ENCODE results near the gene TUBD1.
"Not testable (repeated sequence)": the region's sequence is repeated elsewhere in the genome, so short reads cannot be mapped to it uniquely, and the experiment has no call there.

TUBD1 gene

GRCh38 chr17:59872351-59872750 is 20.4 kb downstream of the TUBD1 start:
- DNase-seq: no peak

- no peak for DNase-seq
Observed at GRCh38 chr17:59870482-59870881, 22.3 kb downstream of the TUBD1 start.

GRCh38 chr17:59869941-59870218 is 22.9 kb downstream of the TUBD1 start:
- DNase-seq: no peak

GRCh38 chr17:59863616-59864015 is 29.1 kb downstream of the TUBD1 start:
- DNase-seq: no peak

- DNase-seq: no peak
Observed at GRCh38 chr17:59859444-59860025, 33.2 kb downstream of the TUBD1 start.

GRCh38 chr17:59858932-59859331 is 33.8 kb downstream of the TUBD1 start:
- DNase-seq: no peak

GRCh38 chr17:59858167-59858816 is 34.5 kb downstream of the TUBD1 start:
- no peak for DNase-seq

GRCh38 chr17:59856859-59857794 is 35.6 kb downstream of the TUBD1 start:
- no peak for DNase-seq

GRCh38 chr17:59853919-59854729 is 38.6 kb downstream of the TUBD1 start:
- DNase-seq: not testable (repeated sequence)

- no peak for DNase-seq
Observed at GRCh38 chr17:59853168-59853918, 39.4 kb downstream of the TUBD1 start.

GRCh38 chr17:59852847-59853167 is 39.9 kb downstream of the TUBD1 start:
- DNase-seq: not testable (repeated sequence)

- DNase-seq: no peak
Observed at GRCh38 chr17:59851439-59852375, 41.0 kb downstream of the TUBD1 start.

GRCh38 chr17:59850311-59850710 is 42.4 kb downstream of the TUBD1 start:
- not testable (repeated sequence) for DNase-seq

GRCh38 chr17:59848778-59849177 is 44.0 kb downstream of the TUBD1 start:
- DNase-seq: no peak

- no peak for DNase-seq
Observed at GRCh38 chr17:59848385-59848668, 44.4 kb downstream of the TUBD1 start.

- no peak for DNase-seq
Observed at GRCh38 chr17:59846394-59847165, 46.2 kb downstream of the TUBD1 start.

- peak; percentile 28 for DNase-seq
Observed at GRCh38 chr17:59845595-59846393, 46.9 kb downstream of the TUBD1 start.

GRCh38 chr17:59844884-59845594 is 47.7 kb downstream of the TUBD1 start:
- no peak for DNase-seq

Data from NCI-H1105 treated with DMSO at 0.1 percent for 48 hours (cell line).